K562 (cell line): ENCODE results near the gene LIG3. TPM values are rescaled to one million over a fixed set of nuclear protein-coding genes. Genes with fewer than 3 reads are reported as not detected.

Source experiments
- ATAC-seq: fragments of 200-7000 bp; cut with Tn5 transposase; 3 replicates; pipeline ENCODE4 v1.9.1; 2020; ENCODE audit warnings: moderate library complexity
- BruUV-seq: library from RNA; stranded (reverse); fragments of 400-500 nt; replicated peaks from 2 replicates; lab custom pipeline; 2021; lab: Mats Ljungman, UMichigan
- CTCF ChIA-PET: fragments of 300-600 bp; formaldehyde crosslinking; extraction: SDS; loops from one replicate; lab custom pipeline; 2021; ENCODE audit warnings: low intra/inter-chr PET ratio; lab: Yijun Ruan, JAX
- POLR2A ChIA-PET: fragments of 300-600, 350-650 bp; sonication (Branson Sonifier 250); formaldehyde crosslinking; extraction: SDS; loops from one replicate; lab custom pipeline; 2021; ENCODE audit warnings: antibody characterized with exemption, inconsistent platforms; lab: Yijun Ruan, JAX
- DNase-seq, 4 experiments: peaks; one replicate each; pipeline versions ENCODE4 v3.0.0 to v3.0.0-alpha.2; 2011 to 2018; ENCODE audit warnings: low spot score in 3 of 4, mixed read lengths in 3 of 4; ENCODE audit errors: extremely low read depth in 1 of 4
- FAIRE-seq: peaks from 2 replicates; lab custom pipeline; 2011; peaks lifted over from hg19 to GRCh38; lab: Jason Lieb, UNC
- H2AFZ ChIP-seq: 2 replicates; pipeline ENCODE4 v1.6.0; 2011; ENCODE audit warnings: low read depth, low read length, control low read depth, inconsistent platforms
- H3K27ac ChIP-seq: fragments of 200-600 bp; 3 replicates; pipeline ENCODE4 v1.8.0; 2011; ENCODE audit warnings: low read depth, mild to moderate bottlenecking, control low read depth, inconsistent platforms, low read length, moderate library complexity, mixed read lengths; ENCODE audit errors: extremely low read depth
- H3K27me3 ChIP-seq, 2 experiments: fragments of 300-600 bp in 1 of 2; 2 replicates in 1 of 2; 3 replicates in 1 of 2; pipeline versions ENCODE4 v1.6.0 to v1.8.0; 2011; ENCODE audit warnings: inconsistent platforms in 2 of 2, low read length in 2 of 2, mild to moderate bottlenecking in 1 of 2, mixed read lengths in 1 of 2, moderate library complexity in 1 of 2; ENCODE audit not compliant: control insufficient read depth in 2 of 2, insufficient read depth in 2 of 2
- H3K36me3 ChIP-seq: fragments of 300-600 bp; 3 replicates; pipeline ENCODE4 v1.8.0; 2011; ENCODE audit warnings: mild to moderate bottlenecking, low read length, inconsistent platforms; ENCODE audit not compliant: control insufficient read depth, insufficient read depth
- H3K4me1 ChIP-seq, 2 experiments: fragments of 200-600 bp in 1 of 2; replicated peaks in 1 of 2; 2 replicates in 1 of 2; 3 replicates in 1 of 2; pipeline versions ENCODE4 v1.5.1 to v1.8.0; 2011; ENCODE audit warnings: inconsistent platforms in 2 of 2, low read length in 2 of 2, mild to moderate bottlenecking in 1 of 2, mixed read lengths in 1 of 2, moderate library complexity in 1 of 2; ENCODE audit not compliant: control insufficient read depth in 2 of 2, insufficient read depth in 2 of 2
- H3K4me2 ChIP-seq: 2 replicates; pipeline ENCODE4 v1.6.1; 2011; ENCODE audit warnings: low read length, control low read depth, inconsistent platforms, mixed read lengths; ENCODE audit not compliant: insufficient read depth
- H3K4me3 ChIP-seq: fragments of 200-600 bp; sonication (generic), shearing (Covaris generic); 2 replicates; pipeline ENCODE4 v1.5.1; 2016; ENCODE audit warnings: control low read depth, inconsistent platforms
- H3K79me2 ChIP-seq: fragments of 200-600 bp; 3 replicates; pipeline ENCODE4 v1.8.0; 2011; ENCODE audit warnings: low read length, inconsistent platforms; ENCODE audit not compliant: control insufficient read depth, insufficient read depth
- H3K9ac ChIP-seq, 2 experiments: 2 replicates each; pipeline versions ENCODE4 v1.6.0 to v1.6.1; 2011; ENCODE audit warnings: low read depth in 2 of 2, low read length in 2 of 2, control low read depth in 1 of 2, inconsistent platforms in 1 of 2, mild to moderate bottlenecking in 1 of 2, mixed read lengths in 1 of 2; ENCODE audit not compliant: insufficient read depth in 1 of 2
- H3K9me1 ChIP-seq: one replicate; pipeline ENCODE4 v1.6.0; 2011; ENCODE audit warnings: inconsistent platforms, mild to moderate bottlenecking, low read length, moderate library complexity; ENCODE audit not compliant: control insufficient read depth, insufficient read depth
- H3K9me3 ChIP-seq: replicated peaks from 2 replicates; pipeline ENCODE4 v1.5.1; 2011; ENCODE audit warnings: low read depth, low read length, inconsistent platforms; ENCODE audit not compliant: control insufficient read depth, insufficient read depth
- H4K20me1 ChIP-seq: replicated peaks from 2 replicates; pipeline ENCODE4 v1.6.1; 2011; ENCODE audit warnings: low read length, inconsistent platforms, mixed read lengths; ENCODE audit not compliant: control insufficient read depth, insufficient read depth
- ARID2 ChIP-seq: fragments of 450-650 bp; IDR thresholded peaks from 2 replicates; pipeline ENCODE4 v1.6.1; 2017; ENCODE audit warnings: antibody characterized with exemption, mild to moderate bottlenecking
- BCL6 ChIP-seq: fragments of 250-450 bp; sonication (Bioruptor Pico); IDR thresholded peaks from 2 replicates; pipeline ENCODE4 v1.4.0; 2020
- DDX20 ChIP-seq: fragments of 450-650 bp; IDR thresholded peaks from 2 replicates; pipeline ENCODE4 v1.6.1; 2016; ENCODE audit warnings: missing genetic modification characterization, low read depth, mild to moderate bottlenecking, missing compliant biosample characterization, moderate library complexity
- E2F3 ChIP-seq: fragments of 250-450 bp; sonication (Bioruptor Pico); IDR thresholded peaks from 2 replicates; pipeline ENCODE4 v1.4.0; 2020; ENCODE audit warnings: mild to moderate bottlenecking
- FIP1L1 ChIP-seq: fragments of 200-400 bp; formaldehyde crosslinking; IDR thresholded peaks from 2 replicates; pipeline ENCODE4 v1.6.1; 2018; ENCODE audit warnings: mild to moderate bottlenecking, low read depth, low read length; ENCODE audit not compliant: poor library complexity, severe bottlenecking
- GABPA ChIP-seq: fragments of 200-800 bp; sonication (Bioruptor generic); conservative IDR thresholded peaks from 2 replicates; pipeline ENCODE4 v1.6.1; 2016; ENCODE audit warnings: low read depth, missing genetic modification characterization, missing compliant biosample characterization
- JUN ChIP-seq, 2 experiments: sonication (generic) in 1 of 2; formaldehyde crosslinking in 1 of 2; IDR thresholded peaks; 2 replicates each; pipeline versions ENCODE4 v1.6.1 to v1.8.0; 2012 to 2022; ENCODE audit warnings: borderline replicate concordance in 2 of 2, mild to moderate bottlenecking in 2 of 2, improper control_type of control experiment in 1 of 2, low read depth in 1 of 2, low read length in 1 of 2, missing genetic modification reagents in 1 of 2
- MAFK ChIP-seq: IDR thresholded peaks from 2 replicates; pipeline ENCODE4 v1.6.1; 2011; ENCODE audit warnings: low read length, improper control_type of control experiment
- MIER1 ChIP-seq: fragments of 450-650 bp; IDR thresholded peaks from 2 replicates; pipeline ENCODE4 v1.6.1; 2016; ENCODE audit warnings: antibody characterized with exemption, mild to moderate bottlenecking, low read depth
- MYNN ChIP-seq, 2 experiments: sonication (generic); formaldehyde crosslinking in 1 of 2; IDR thresholded peaks; 2 replicates each; pipeline versions ENCODE4 v1.5.0 to v1.6.1; 2016 to 2020; ENCODE audit warnings: antibody characterized with exemption in 1 of 2, missing genetic modification reagents in 1 of 2
- NCOA1 ChIP-seq: fragments of 450-650 bp; IDR thresholded peaks from 2 replicates; pipeline ENCODE4 v1.6.1; 2016; ENCODE audit warnings: low read depth
- NCOA4 ChIP-seq: fragments of 450-650 bp; IDR thresholded peaks from 2 replicates; pipeline ENCODE4 v1.6.1; 2018; ENCODE audit warnings: mild to moderate bottlenecking; ENCODE audit not compliant: partially characterized antibody
- NR2C2 ChIP-seq, 2 experiments: fragments of 200-800 bp in 1 of 2; sonication (Bioruptor generic) in 1 of 2; sonication (generic) in 1 of 2; formaldehyde crosslinking in 1 of 2; IDR thresholded peaks; 2 replicates each; pipeline versions ENCODE4 v1.6.1 to v1.8.0; 2016 to 2022; ENCODE audit warnings: mild to moderate bottlenecking in 1 of 2, missing compliant biosample characterization in 1 of 2, missing genetic modification characterization in 1 of 2, missing genetic modification reagents in 1 of 2
- RAD51 ChIP-seq: fragments of 450-650 bp; IDR thresholded peaks from 2 replicates; pipeline ENCODE4 v1.7.1; 2016; ENCODE audit warnings: low read depth, mild to moderate bottlenecking, borderline replicate concordance
- RBFOX2 ChIP-seq: fragments of 200-400 bp; formaldehyde crosslinking; IDR thresholded peaks from 2 replicates; pipeline ENCODE4 v1.6.1; 2017; ENCODE audit warnings: low read depth, mild to moderate bottlenecking, low read length, moderate library complexity
- RFX1 ChIP-seq: fragments of 450-650 bp; IDR thresholded peaks from 2 replicates; pipeline ENCODE4 v1.6.1; 2016; ENCODE audit warnings: mild to moderate bottlenecking, moderate library complexity
- ZNF140 ChIP-seq: fragments of 250-450 bp; sonication (Bioruptor Pico); IDR thresholded peaks from 2 replicates; pipeline ENCODE4 v1.8.0; 2021; ENCODE audit warnings: moderate library complexity, mild to moderate bottlenecking, inconsistent platforms
- ZNF707 ChIP-seq: fragments of 250-450 bp; sonication (Bioruptor Pico); conservative IDR thresholded peaks from 2 replicates; pipeline ENCODE4 v1.8.0; 2022; ENCODE audit warnings: inconsistent platforms, mild to moderate bottlenecking, moderate library complexity
- WGBS: fragments of 100-300 bp; shearing (Covaris generic); methylation state at CpG from one replicate; pipeline ENCODE4 v1.1.6; 2016; ENCODE audit warnings: low coverage, mixed read lengths; ENCODE audit not compliant: insufficient coverage; ENCODE audit errors: missing lambda C conversion rate; 5-methylcytosine and 5-hydroxymethylcytosine counted together
- in situ Hi-C: fragments of 300-500 bp; cut with MboI; formaldehyde crosslinking; loops from 4 replicates; pipeline ENCODE4 v1.15.0; 2018; ENCODE audit warnings: inconsistent platforms, mixed read lengths
- intact Hi-C: fragments of 100-400 bp; cut with micrococcal nuclease; formaldehyde crosslinking; loops from 2 replicates; pipeline ENCODE4 v1.14.2; 2022
- polyA plus RNA-seq, 8 experiments: library from polyadenylated mRNA; depleted of rRNA in 4 of 8; stranded (reverse) in 5 of 8; unstranded in 3 of 8; fragments of >200 nt; fragmentation: Nextera tagmentation in 2 of 8; fragmentation: Illumina TruSeq in 1 of 8; extraction: Ambion mirVana in 2 of 8; extraction: Trizol in 1 of 8; gene quantifications; 2 replicates each; pipeline versions ENCODE4 v1.2.1 to v1.2.3, GENCODE V29; 2011 to 2014; ENCODE audit warnings: inconsistent platforms in 1 of 8, missing spikeins in 1 of 8
- total RNA-seq, 7 experiments: library from RNA; depleted of rRNA in 6 of 7; stranded (reverse); fragments of >200 nt in 6 of 7; fragmentation: Illumina TruSeq in 2 of 7; extraction: Trizol in 2 of 7; gene quantifications; 2 replicates each; pipeline versions ENCODE4 v1.2.1 to v1.2.3, GENCODE V29; 2011 to 2021; ENCODE audit warnings: low replicate concordance in 1 of 7
- TF ChIP-seq, protein P1 (sequence below): sonication (generic); formaldehyde crosslinking; IDR thresholded peaks from 2 replicates; pipeline ENCODE4 v1.5.0; 2020; ENCODE audit warnings: missing genetic modification reagents
- TF ChIP-seq, protein P2 (sequence below): fragments of 450-650 bp; conservative IDR thresholded peaks from 2 replicates; pipeline ENCODE4 v1.6.1; 2016; ENCODE audit warnings: missing genetic modification characterization, low read depth, mild to moderate bottlenecking, control low read depth, missing compliant biosample characterization
- TF ChIP-seq, protein P3 (sequence below): fragments of 250-450 bp; sonication (Bioruptor Pico); IDR thresholded peaks from 2 replicates; pipeline ENCODE4 v1.8.0; 2021; ENCODE audit warnings: borderline replicate concordance, mild to moderate bottlenecking, moderate library complexity; ENCODE audit not compliant: poor library complexity, severe bottlenecking

The LIG3 gene
- total and polyA plus RNA-seq, 9 of the 15 experiments (the other 6 are each of a cell fraction or from before 2014, with no cell fraction given), result 7.6 to 75.0 (median 43.0) TPM

DNA sequence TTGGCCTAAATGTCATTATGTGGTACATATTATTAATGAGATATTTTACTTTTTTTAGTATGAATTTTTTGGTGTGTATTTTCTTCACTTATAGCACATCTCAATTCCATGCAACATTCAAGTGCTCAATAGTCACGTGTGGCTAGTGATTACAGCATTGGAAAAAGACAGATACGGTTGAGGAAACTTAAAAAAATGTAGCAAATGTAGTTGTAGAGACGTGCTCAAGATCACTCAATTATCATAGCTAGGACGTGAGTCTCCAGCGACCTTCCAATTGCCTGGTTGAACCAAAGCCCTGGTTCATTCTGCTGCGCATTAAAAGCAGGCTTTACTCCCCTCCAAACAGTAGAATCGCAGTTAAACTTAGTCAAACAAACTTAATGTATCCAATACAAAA is 1.2 kb upstream of the LIG3 start:
- H3K79me2 ChIP-seq, result peaks cover 35% of the 10 kb centered on the region
- CTCF ChIA-PET, result no interaction called here
- H3K27me3 ChIP-seq, result no peaks in the 10 kb centered on the region
- H3K9me3 ChIP-seq, result no peaks in the 10 kb centered on the region
- in situ Hi-C loops, result no loop called here
- no peaks in the 10 kb centered on the region for H4K20me1 ChIP-seq
- no TSS peak for BruUV-seq
- H2AFZ ChIP-seq, result peak overlapping the region; percentile 90
- ATAC-seq (no peak), DNase-seq (peak in 1 of 4 experiments; percentile 21), FAIRE-seq (no peak)
- no peaks in the 10 kb centered on the region for H3K9me1 ChIP-seq
- peak overlapping the region; percentile 89 for H3K4me2 ChIP-seq
- POLR2A ChIA-PET, result interaction anchor here (0.7 to 3.4 kb wide), 9 partner anchors 10 to 141 kb away, joined by 3 to 27 read pairs (median 4); partner anchors contain the start of gene RAD51D
- H3K4me1 ChIP-seq, result peaks cover 17 to 30% of the 10 kb centered on the region in 2 experiments; a peak in 4 of 5 replicates
- H3K36me3 ChIP-seq, result peaks cover 13% of the 10 kb centered on the region
- H3K4me3 ChIP-seq, result no peak overlapping the region
- H3K27ac ChIP-seq, result peak overlapping the region; percentile 96
- WGBS, result 34% methylated on average over 7 of the region's 7 CpGs
- intact Hi-C loops, result no loop called here
- H3K9ac ChIP-seq, result peak overlapping the region in 1 of 2 experiments; percentile 99; a peak in 2 of 4 replicates
- peak; percentile 29; the same call in 1 of the 2 replicates for TF ChIP-seq RAD51
- TF ChIP-seq NCOA1, result no peak
- TF ChIP-seq FIP1L1, result no peak
- no peak for TF ChIP-seq NR2C2 (CRISPR knock-in tag; IDR thresholded peaks at IDR 0.05)
- no peak for TF ChIP-seq NR2C2 (tag; IDR thresholded peaks at IDR 0.05)
- no peak for TF ChIP-seq E2F3
- TF ChIP-seq JUN (IDR thresholded peaks at IDR 0.05; ENCODE audit: borderline replicate concordance, low read depth, low read length), result no peak
- TF ChIP-seq JUN (CRISPR knock-in tag; IDR thresholded peaks at IDR 0.05; ENCODE audit: borderline replicate concordance), result no peak
- no peak for TF ChIP-seq ARID2
- no peak for TF ChIP-seq BCL6
- TF ChIP-seq MAFK, result no peak
- TF ChIP-seq MIER1, result no peak
- no peak for TF ChIP-seq ZNF707 (CRISPR knock-in tag)
- TF ChIP-seq, protein P1, sequence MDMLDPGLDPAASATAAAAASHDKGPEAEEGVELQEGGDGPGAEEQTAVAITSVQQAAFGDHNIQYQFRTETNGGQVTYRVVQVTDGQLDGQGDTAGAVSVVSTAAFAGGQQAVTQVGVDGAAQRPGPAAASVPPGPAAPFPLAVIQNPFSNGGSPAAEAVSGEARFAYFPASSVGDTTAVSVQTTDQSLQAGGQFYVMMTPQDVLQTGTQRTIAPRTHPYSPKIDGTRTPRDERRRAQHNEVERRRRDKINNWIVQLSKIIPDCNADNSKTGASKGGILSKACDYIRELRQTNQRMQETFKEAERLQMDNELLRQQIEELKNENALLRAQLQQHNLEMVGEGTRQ, result peak; percentile 61
- no peak for TF ChIP-seq GABPA (tag)
- TF ChIP-seq, protein P2, sequence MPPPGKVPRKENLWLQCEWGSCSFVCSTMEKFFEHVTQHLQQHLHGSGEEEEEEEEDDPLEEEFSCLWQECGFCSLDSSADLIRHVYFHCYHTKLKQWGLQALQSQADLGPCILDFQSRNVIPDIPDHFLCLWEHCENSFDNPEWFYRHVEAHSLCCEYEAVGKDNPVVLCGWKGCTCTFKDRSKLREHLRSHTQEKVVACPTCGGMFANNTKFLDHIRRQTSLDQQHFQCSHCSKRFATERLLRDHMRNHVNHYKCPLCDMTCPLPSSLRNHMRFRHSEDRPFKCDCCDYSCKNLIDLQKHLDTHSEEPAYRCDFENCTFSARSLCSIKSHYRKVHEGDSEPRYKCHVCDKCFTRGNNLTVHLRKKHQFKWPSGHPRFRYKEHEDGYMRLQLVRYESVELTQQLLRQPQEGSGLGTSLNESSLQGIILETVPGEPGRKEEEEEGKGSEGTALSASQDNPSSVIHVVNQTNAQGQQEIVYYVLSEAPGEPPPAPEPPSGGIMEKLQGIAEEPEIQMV, result no peak
- no peak for TF ChIP-seq ZNF140
- no peak for TF ChIP-seq RFX1
- no peak for TF ChIP-seq DDX20 (tag)
- TF ChIP-seq, protein P3, sequence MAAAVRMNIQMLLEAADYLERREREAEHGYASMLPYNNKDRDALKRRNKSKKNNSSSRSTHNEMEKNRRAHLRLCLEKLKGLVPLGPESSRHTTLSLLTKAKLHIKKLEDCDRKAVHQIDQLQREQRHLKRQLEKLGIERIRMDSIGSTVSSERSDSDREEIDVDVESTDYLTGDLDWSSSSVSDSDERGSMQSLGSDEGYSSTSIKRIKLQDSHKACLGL, result no peak
- TF ChIP-seq MYNN (IDR thresholded peaks at IDR 0.05), result no peak
- TF ChIP-seq MYNN (CRISPR knock-in tag; IDR thresholded peaks at IDR 0.05), result no peak
- peak; percentile 49 for TF ChIP-seq RBFOX2
- TF ChIP-seq NCOA4, result no peak
